Astrocyte of the cerebellum (primary cell): ENCODE results near the gene MIER2.
"Not testable (repeated sequence)": the region's sequence is repeated elsewhere in the genome, so short reads cannot be mapped to it uniquely, and the experiment has no call there.

Experiments used
- DNase-seq: peaks from one replicate; pipeline ENCODE4 v3.0.0-alpha.2; 2011; ENCODE audit warnings: low read depth
- H3K4me3 ChIP-seq: 2 replicates; pipeline ENCODE4 v1.5.1; 2011; ENCODE audit warnings: mild to moderate bottlenecking, low read depth, low read length, moderate library complexity
- CTCF ChIP-seq: IDR thresholded peaks from 2 replicates; pipeline ENCODE4 v1.5.1; 2012; ENCODE audit warnings: low read length, low read depth, moderate library complexity, mild to moderate bottlenecking; ENCODE audit errors: missing control alignments
- in situ Hi-C: cut with HindIII; loops from 2 replicates; pipeline ENCODE4 v1.10.0; 2017; ENCODE audit warnings: low sequenced_read_pairs

The MIER2 gene

DNA sequence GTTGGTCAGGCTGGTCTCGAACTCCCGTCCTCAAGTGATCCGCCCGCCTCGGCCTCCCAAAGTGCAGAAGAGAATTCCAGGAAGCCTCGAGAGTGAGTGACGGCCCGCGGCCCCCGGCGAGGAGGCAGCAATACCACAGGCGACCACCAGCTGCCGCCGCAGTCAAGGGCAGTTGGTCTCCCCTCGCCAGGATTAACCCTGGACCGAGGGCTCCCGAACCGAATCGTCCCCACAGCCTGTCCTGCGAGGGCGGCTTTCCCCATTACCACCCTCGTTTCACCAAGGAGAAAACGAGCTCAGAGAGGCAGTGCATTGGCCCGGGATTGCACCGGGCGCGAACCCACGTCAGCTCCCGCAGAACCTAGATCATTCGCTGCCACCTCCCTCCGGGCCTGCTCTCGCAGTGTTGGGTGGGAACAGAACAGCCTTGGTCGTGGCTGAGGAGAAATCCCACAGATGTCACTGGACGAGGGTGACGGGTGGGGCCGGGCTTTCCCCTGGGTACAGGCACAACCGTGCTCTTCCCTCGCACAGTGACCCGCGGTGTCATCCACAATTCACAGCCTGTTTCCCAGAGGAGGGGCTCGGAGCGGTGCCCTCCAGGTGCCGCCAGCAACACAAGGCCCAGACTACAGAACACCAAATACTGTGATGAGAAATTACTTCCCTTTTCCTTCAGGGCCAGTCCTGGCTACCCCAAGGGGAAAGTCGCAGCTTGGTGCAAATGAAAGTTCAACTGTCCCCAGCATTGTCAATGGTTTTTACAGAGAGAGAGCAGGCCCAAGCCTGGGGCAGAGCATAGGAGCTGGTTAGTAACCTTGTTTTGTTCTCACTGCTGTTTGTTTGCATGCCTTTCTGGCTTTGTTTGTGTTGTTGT lies 39.6 kb upstream of the MIER2 start:
- H3K4me3 ChIP-seq: no peak overlapping the region
- in situ Hi-C loops: no loop called here
- no peak for DNase-seq
- peak; percentile 21 for TF ChIP-seq CTCF

- H3K4me3 ChIP-seq: no peak overlapping the region
- in situ Hi-C loops: no loop called here
- DNase-seq: no peak
- TF ChIP-seq CTCF: no peak
Measured at GRCh38 chr19:383040-383439, 38.4 kb upstream of the MIER2 start.

DNA sequence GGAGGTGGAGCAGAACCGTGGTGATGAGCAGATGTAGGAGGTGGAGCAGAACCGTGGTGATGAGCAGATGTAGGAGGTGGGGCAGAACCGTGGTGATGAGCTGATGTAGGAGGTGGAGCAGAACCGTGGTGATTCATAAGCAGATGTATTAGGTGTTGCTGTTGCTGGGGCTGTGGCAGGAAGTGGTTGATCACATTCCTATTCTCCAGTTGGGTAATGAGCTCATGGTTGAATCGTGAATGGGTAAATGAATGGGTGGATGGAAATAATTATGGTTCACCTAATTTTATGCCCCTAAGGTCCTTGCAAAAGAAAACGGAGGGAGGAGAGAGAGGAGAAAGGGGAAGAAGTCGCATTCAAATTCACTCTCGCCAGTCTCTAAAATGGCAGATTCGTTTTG lies 38.0 kb upstream of the MIER2 start:
- H3K4me3 ChIP-seq, in situ Hi-C loops: not testable (repeated sequence)
- DNase-seq: peak; percentile 11

DNA sequence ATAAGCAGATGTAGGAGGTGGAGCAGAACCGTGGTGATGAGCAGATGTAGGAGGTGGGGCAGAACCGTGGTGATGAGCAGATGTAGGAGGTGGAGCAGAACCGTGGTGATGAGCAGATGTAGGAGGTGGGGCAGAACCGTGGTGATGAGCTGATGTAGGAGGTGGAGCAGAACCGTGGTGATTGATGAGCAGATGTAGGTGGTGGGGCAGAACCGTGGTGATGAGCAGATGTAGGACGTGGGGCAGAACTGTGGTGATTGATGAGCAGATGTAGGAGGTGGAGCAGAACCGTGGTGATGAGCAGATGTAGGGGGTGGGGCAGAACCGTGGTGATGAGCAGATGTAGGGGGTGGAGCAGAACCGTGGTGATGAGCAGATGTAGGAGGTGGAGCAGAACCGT lies 37.3 kb upstream of the MIER2 start:
- H3K4me3 ChIP-seq, DNase-seq, in situ Hi-C loops: not testable (repeated sequence)

GRCh38 chr19:380618-381219 lies 36.1 kb upstream of the MIER2 start:
- DNase-seq, in situ Hi-C loops, H3K4me3 ChIP-seq: not testable (repeated sequence)

DNA sequence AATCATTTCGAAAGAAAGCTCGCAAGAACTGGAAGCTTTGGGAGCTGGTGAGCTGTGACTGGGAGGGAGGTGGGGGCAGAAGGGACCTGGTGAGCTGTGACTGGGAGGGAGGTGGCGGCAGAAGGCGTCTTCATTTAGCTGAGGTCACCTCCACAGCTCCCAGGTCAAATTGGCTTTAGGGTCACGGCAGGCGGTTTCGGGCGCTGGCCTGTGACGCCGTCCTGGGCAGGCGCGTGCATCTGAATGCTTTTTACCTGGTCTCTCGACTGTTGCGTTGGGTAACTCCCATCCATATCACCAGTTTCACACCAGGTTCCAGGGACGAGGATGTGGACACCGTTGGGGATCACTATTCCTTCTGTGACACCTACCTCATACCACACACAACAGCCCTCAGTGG lies 35.2 kb upstream of the MIER2 start:
- DNase-seq: no peak
- in situ Hi-C loops: no loop called here
- no peak overlapping the region for H3K4me3 ChIP-seq
- TF ChIP-seq CTCF: no peak

DNA sequence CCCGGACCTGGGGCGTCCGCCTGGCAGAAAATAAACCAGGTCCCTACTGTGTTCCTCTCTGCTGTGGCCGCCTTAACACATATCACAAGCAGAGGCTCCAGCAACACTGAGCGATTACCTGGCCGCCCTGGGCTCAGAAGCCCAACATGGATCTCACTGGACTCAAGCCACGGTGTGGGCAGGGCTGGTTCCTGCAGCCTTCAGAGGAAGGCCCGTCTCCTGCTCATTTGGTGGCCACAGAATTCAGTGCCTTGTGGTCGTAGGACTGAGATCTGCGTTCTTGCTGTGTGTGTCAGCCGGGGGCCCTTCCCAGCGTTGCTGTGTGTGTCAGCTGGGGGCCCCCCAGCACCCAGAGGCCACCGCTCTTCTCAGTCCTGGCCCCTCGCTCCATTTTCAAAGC lies 34.1 kb upstream of the MIER2 start:
- no peak for DNase-seq
- in situ Hi-C loops: no loop called here
- H3K4me3 ChIP-seq: no peak overlapping the region
- TF ChIP-seq CTCF: no peak

DNA sequence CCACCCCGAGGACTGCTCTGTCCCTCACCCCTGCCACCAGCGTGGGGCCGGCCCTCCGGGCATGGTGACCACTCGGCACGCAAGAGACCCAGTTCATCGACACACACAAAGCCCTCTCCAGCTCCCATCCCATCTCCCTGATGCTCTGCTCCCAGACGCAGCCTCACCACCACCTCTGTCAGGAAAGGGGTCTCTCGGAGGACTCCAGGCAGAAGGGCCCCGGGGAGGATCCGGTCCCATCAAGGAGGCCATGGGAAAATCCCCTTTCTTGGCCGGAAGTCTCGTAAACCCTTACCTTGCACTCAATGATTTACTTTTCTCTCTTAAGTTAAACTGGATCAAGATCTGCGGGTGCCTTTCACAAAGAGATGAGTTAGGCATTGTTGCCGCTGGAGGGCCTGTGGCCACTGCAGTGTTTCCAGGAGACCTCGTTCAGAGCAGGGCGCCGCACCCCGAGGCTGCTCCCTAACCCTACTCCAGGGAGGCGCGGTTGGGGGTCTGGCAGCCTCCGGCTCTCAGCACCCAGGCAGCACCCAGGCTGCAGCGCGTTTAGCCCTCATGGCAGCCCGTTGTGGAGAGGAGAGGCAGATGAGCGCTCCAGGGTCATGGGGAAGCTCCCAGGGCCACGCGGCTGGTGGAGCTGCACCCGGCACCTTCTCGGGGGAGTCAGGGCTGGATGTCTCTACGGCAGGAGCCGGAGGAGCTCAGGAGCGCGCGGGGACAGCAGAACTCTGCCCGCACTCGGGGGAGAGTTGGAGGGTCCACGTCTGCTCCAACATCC lies 33.4 kb upstream of the MIER2 start:
- no peak for TF ChIP-seq CTCF
- in situ Hi-C loops: no loop called here
- no peak for DNase-seq
- H3K4me3 ChIP-seq: no peak overlapping the region
